ENCODE results near the gene PLEKHM1.

PLEKHM1 gene

GRCh38 chr17:45427181-45427835 lies 63.2 kb downstream of the PLEKHM1 start:
- no peak for TF ChIP-seq CTCF (IDR thresholded peaks at IDR 0.05; ENCODE audit: borderline replicate concordance, insufficient read depth, low read depth, low read length)
- no peak overlapping the region for H3K4me3 ChIP-seq (ENCODE audit: low read depth, low read length)

GRCh38 chr17:45426561-45426960 lies 64.0 kb downstream of the PLEKHM1 start:
- TF ChIP-seq CTCF (IDR thresholded peaks at IDR 0.05; ENCODE audit: borderline replicate concordance, insufficient read depth, low read depth, low read length), result no peak

GRCh38 chr17:45425984-45426413 lies 64.5 kb downstream of the PLEKHM1 start:
- H3K4me3 ChIP-seq (ENCODE audit: low read depth, low read length), result no peak overlapping the region
- TF ChIP-seq CTCF (IDR thresholded peaks at IDR 0.05; ENCODE audit: borderline replicate concordance, insufficient read depth, low read depth, low read length), result no peak

More at GRCh38 chr17:45426561-45426960, 64.0 kb downstream of the PLEKHM1 start:
- H3K4me3 ChIP-seq (ENCODE audit: low read depth, low read length), result no peak overlapping the region

- TF ChIP-seq CTCF (IDR thresholded peaks at IDR 0.05; ENCODE audit: borderline replicate concordance, insufficient read depth, low read depth, low read length), result peak; percentile 27; the same call in 1 of the 2 replicates
- H3K4me3 ChIP-seq (ENCODE audit: low read depth, low read length), result peak overlapping the region; percentile 27
These were observed 65.2 kb downstream of the PLEKHM1 start for GRCh38 chr17:45425125-45425983.

GRCh38 chr17:45424769-45425124 lies 65.8 kb downstream of the PLEKHM1 start:
- no peak for TF ChIP-seq CTCF (IDR thresholded peaks at IDR 0.05; ENCODE audit: borderline replicate concordance, insufficient read depth, low read depth, low read length)
- no peak overlapping the region for H3K4me3 ChIP-seq (ENCODE audit: low read depth, low read length)

GRCh38 chr17:45423975-45424335 lies 66.6 kb downstream of the PLEKHM1 start:
- no peak for TF ChIP-seq CTCF (IDR thresholded peaks at IDR 0.05; ENCODE audit: borderline replicate concordance, insufficient read depth, low read depth, low read length)
- no peak overlapping the region for H3K4me3 ChIP-seq (ENCODE audit: low read depth, low read length)
